Fibroblast of pulmonary artery (primary cell): ENCODE results near the gene SYPL2.

Source experiments
- DNase-seq: peaks from one replicate; pipeline ENCODE4 v3.0.0-alpha.2; 2010; ENCODE audit warnings: low read depth
- H3K4me3 ChIP-seq: replicated peaks from 2 replicates; pipeline ENCODE4 v1.5.1; 2011; ENCODE audit warnings: low read depth, mild to moderate bottlenecking, control low read depth, low read length, moderate library complexity
- TF ChIP-seq, protein P1 (sequence below): IDR thresholded peaks from 2 replicates; pipeline ENCODE4 v1.5.1; 2011; ENCODE audit warnings: mild to moderate bottlenecking, control low read depth, low read length, inconsistent platforms; ENCODE audit errors: missing control alignments

The SYPL2 gene

GRCh38 chr1:109495738-109496137 is 29.4 kb downstream of the SYPL2 start:
- TF ChIP-seq, protein P1, sequence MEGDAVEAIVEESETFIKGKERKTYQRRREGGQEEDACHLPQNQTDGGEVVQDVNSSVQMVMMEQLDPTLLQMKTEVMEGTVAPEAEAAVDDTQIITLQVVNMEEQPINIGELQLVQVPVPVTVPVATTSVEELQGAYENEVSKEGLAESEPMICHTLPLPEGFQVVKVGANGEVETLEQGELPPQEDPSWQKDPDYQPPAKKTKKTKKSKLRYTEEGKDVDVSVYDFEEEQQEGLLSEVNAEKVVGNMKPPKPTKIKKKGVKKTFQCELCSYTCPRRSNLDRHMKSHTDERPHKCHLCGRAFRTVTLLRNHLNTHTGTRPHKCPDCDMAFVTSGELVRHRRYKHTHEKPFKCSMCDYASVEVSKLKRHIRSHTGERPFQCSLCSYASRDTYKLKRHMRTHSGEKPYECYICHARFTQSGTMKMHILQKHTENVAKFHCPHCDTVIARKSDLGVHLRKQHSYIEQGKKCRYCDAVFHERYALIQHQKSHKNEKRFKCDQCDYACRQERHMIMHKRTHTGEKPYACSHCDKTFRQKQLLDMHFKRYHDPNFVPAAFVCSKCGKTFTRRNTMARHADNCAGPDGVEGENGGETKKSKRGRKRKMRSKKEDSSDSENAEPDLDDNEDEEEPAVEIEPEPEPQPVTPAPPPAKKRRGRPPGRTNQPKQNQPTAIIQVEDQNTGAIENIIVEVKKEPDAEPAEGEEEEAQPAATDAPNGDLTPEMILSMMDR = no peak
- H3K4me3 ChIP-seq = no peak overlapping the region
- DNase-seq = no peak

DNA sequence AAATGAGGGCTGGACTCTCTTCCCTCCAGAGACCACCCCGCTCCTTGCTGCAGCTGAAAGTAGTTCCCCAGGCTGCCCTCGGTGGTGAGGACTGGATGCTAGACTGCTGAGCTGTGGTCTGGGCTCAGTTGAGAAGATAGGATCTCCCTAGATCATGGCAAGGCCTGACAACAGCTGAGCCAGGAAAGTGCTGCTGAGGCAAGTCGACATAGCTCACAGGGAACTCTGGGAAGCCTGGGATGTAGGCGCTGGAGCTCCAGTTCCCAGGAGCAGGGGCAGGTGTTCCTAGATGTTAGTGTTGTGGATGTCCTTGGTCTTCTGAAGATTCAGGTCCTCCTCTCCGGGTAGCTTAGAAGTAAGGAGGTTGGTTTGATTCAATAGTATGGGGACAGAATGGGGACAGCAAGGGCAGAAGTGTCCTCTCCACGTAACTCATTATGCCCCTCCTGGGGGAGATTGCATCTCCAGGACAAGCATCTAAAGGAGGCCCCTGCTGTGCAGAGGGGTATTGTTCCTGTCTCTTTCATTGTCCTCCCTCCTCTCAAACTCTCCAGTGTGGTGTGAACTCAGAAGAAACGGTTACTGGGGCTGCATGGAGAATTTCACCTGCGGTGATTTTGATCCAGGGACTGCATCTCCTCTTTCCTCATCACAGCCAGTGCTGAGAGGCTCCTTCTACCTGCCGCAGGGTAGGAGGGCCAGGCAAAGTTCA is 31.3 kb downstream of the SYPL2 start:
- DNase-seq = no peak
- TF ChIP-seq, protein P1 = no peak
- H3K4me3 ChIP-seq = no peak overlapping the region

GRCh38 chr1:109498161-109498801 is 31.9 kb downstream of the SYPL2 start:
- peak; percentile 49 for DNase-seq
- H3K4me3 ChIP-seq = no peak overlapping the region
- TF ChIP-seq, protein P1 = peak; percentile 65

DNA sequence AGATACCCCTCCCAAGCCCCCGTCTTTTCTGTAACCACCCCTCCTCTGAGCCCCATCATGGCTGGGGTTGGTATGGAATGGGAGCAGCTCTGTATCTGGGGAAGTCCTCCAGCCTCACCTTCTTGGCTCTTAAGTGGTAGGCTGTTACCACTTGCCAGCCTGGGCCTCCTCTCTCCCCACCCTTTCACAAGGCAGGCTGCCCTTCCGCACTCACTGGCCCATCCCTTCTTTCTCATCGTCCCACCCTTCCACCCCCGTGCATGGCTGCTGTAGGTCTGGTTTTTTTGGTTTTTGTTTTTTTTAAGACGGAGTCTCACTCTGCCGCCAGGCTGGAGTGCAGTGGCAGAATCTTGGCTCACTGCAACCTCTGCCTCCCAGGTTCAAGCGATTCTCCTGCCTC is 32.7 kb downstream of the SYPL2 start:
- no peak for DNase-seq
- TF ChIP-seq, protein P1 = no peak
- H3K4me3 ChIP-seq = no peak overlapping the region

- TF ChIP-seq, protein P1 = peak; percentile 59
- no peak overlapping the region for H3K4me3 ChIP-seq
- peak; percentile 43 for DNase-seq
Observed at GRCh38 chr1:109499661-109500536, 33.6 kb downstream of the SYPL2 start.

- DNase-seq = peak; percentile 35
- TF ChIP-seq, protein P1 = no peak
- H3K4me3 ChIP-seq = no peak overlapping the region
Observed at GRCh38 chr1:109500941-109501381, 34.6 kb downstream of the SYPL2 start.
